A673 (cell line): ENCODE measurements around the gene SRRM3. TPM values are rescaled to one million over a fixed set of nuclear protein-coding genes. Genes with fewer than 3 reads are reported as not detected.
"Not testable (repeated sequence)": the region's sequence is repeated elsewhere in the genome, so short reads cannot be mapped to it uniquely, and the experiment has no call there.

Experiments used
- BruUV-seq: library from RNA; stranded (reverse); fragments of 400-500 nt; replicated peaks from 2 replicates; lab custom pipeline; 2021; lab: Mats Ljungman, UMichigan
- CTCF ChIA-PET: fragments of 300-600 bp; sonication (Branson Sonifier 250); formaldehyde crosslinking; loops from one replicate; lab custom pipeline; 2022; ENCODE audit warnings: antibody characterized with exemption; lab: Charles Lee
- POLR2A ChIA-PET: fragments of 300-600 bp; sonication (Branson Sonifier 250); formaldehyde crosslinking; loops from one replicate; lab custom pipeline; 2022; ENCODE audit warnings: antibody characterized with exemption; ENCODE audit not compliant: low non-redundant PET; lab: Charles Lee
- DNase-seq: peaks from one replicate; pipeline ENCODE4 v3.0.0-alpha.2; 2015; ENCODE audit warnings: low spot score
- H3K27ac ChIP-seq: fragments of 200-600 bp; sonication (generic); 2 replicates; pipeline ENCODE4 v1.5.1; 2016; ENCODE audit warnings: mixed run types, low read depth, mild to moderate bottlenecking, mixed read lengths, antibody characterized with exemption, low read length; ENCODE audit not compliant: poor library complexity, severe bottlenecking
- H3K27me3 ChIP-seq: fragments of 200-600 bp; sonication (generic); replicated peaks from 2 replicates; pipeline ENCODE4 v1.6.1; 2017; ENCODE audit warnings: mixed run types, low read depth, mild to moderate bottlenecking, mixed read lengths, antibody characterized with exemption, low read length; ENCODE audit not compliant: insufficient read depth, poor library complexity
- H3K36me3 ChIP-seq: fragments of 200-600 bp; sonication (generic); 2 replicates; pipeline ENCODE4 v1.6.1; 2016; ENCODE audit warnings: mixed run types, mild to moderate bottlenecking, mixed read lengths, antibody characterized with exemption, low read length; ENCODE audit not compliant: insufficient read depth, poor library complexity, severe bottlenecking
- H3K4me1 ChIP-seq: fragments of 200-600 bp; sonication (generic); 2 replicates; pipeline ENCODE4 v1.6.1; 2017; ENCODE audit warnings: mixed run types, mild to moderate bottlenecking, mixed read lengths, antibody characterized with exemption, low read length; ENCODE audit not compliant: insufficient read depth, poor library complexity, severe bottlenecking
- H3K4me3 ChIP-seq: fragments of 200-600 bp; sonication (generic); 2 replicates; pipeline ENCODE4 v1.5.1; 2016; ENCODE audit warnings: low read depth, mixed run types, mild to moderate bottlenecking, mixed read lengths, low read length; ENCODE audit not compliant: poor library complexity, severe bottlenecking
- H3K9me3 ChIP-seq: fragments of 200-600 bp; sonication (generic); 2 replicates; pipeline ENCODE4 v1.6.1; 2016; ENCODE audit warnings: mixed run types, low read depth, mild to moderate bottlenecking, mixed read lengths, antibody characterized with exemption, low read length; ENCODE audit not compliant: poor library complexity, severe bottlenecking
- CTCF ChIP-seq: fragments of 300-800, 200-600 bp; sonication (generic); conservative IDR thresholded peaks from 2 replicates; pipeline ENCODE4 v1.5.1; 2017; ENCODE audit warnings: low read depth, mild to moderate bottlenecking, antibody characterized with exemption, low read length, moderate library complexity, mixed read lengths
- EZH2 ChIP-seq: fragments of 200-600 bp; sonication (generic); IDR thresholded peaks from 2 replicates; pipeline ENCODE4 v1.6.1; 2017; ENCODE audit warnings: borderline replicate concordance, low read depth, mild to moderate bottlenecking, mixed read lengths, antibody characterized with exemption, low read length; ENCODE audit not compliant: poor library complexity, severe bottlenecking
- intact Hi-C: fragments of 100-400 bp; cut with micrococcal nuclease; formaldehyde crosslinking; loops from one replicate; pipeline ENCODE4 v1.10.0; 2022; ENCODE audit not compliant: unreplicated experiment
- total RNA-seq: library from RNA; stranded (reverse); gene quantifications from 2 replicates; pipeline ENCODE4 v1.2.3, GENCODE V29; 2021

Gene SRRM3
- total RNA-seq, 1 experiment from 2014 or later: 1.8 TPM

GRCh38 chr7:76285604-76286374, 84.1 kb downstream of the SRRM3 start:
- no peaks in the 10 kb centered on the region for H3K9me3 ChIP-seq
- ChIA-PET CTCF (no interaction called here), POLR2A (no interaction called here)
- H3K36me3 ChIP-seq: no peaks in the 10 kb centered on the region
- H3K27ac ChIP-seq: no peak overlapping the region
- H3K4me1 ChIP-seq: no peaks in the 10 kb centered on the region
- H3K27me3 ChIP-seq: peaks cover 12% of the 10 kb centered on the region
- no TSS peak for BruUV-seq
- no peak for DNase-seq
- no peak for TF ChIP-seq CTCF
- TF ChIP-seq EZH2: no peak
- no peak overlapping the region for H3K4me3 ChIP-seq
- intact Hi-C loops: no loop called here

DNA sequence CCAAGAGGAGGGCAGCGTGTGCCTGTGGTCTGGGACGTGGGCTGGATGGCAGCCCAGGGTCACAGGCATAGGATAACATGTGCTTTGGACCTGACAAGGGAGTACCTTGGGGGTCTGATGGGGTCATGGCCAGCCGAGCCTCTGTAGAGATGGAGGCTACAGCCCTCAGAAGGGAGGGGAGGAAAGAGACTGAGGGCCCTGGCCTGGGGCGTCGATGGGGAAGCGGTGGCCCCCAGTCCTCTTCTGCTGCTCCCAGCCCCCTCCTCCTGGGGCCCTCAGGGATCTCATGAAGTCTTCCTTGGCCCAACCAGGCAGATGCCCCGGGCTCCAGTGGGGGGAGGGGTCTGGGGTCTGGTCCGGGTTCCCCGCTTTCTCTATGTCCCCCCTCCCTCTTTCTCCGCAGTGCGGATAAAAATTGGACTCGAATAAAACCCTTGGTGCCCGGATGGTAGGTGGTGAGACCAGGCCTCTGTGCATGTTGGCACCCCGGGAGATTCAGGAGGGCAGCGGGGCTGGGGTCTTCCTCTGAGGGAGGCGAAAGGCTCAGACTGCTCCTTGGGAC, 85.2 kb downstream of the SRRM3 start:
- intact Hi-C loops: no loop called here
- H3K36me3 ChIP-seq: no peaks in the 10 kb centered on the region
- no peak overlapping the region for H3K27ac ChIP-seq
- no peak for DNase-seq
- H3K9me3 ChIP-seq: no peaks in the 10 kb centered on the region
- H3K4me1 ChIP-seq: peaks cover 11% of the 10 kb centered on the region
- POLR2A ChIA-PET: no interaction called here
- TF ChIP-seq EZH2 (no peak), CTCF (no peak)
- no TSS peak for BruUV-seq
- CTCF ChIA-PET: no interaction called here
- peaks cover 4% of the 10 kb centered on the region for H3K27me3 ChIP-seq
- no peak overlapping the region for H3K4me3 ChIP-seq

- peaks cover 29% of the 10 kb centered on the region for H3K4me1 ChIP-seq
- DNase-seq, H3K36me3 ChIP-seq, H3K9me3 ChIP-seq, H3K4me3 ChIP-seq, POLR2A ChIA-PET, H3K27me3 ChIP-seq, BruUV-seq: not testable (repeated sequence)
- CTCF ChIA-PET: interaction anchor here (0.9 to 1.9 kb wide), 4 partner anchors 9 to 113 kb away, joined by 3 to 12 read pairs (median 6); no protein-coding TSS in a partner anchor
- intact Hi-C loops: loop anchor here (1.0 kb wide), 1 partner anchor 23 kb away; no protein-coding TSS in a partner anchor
- peak overlapping the region; percentile 82 for H3K27ac ChIP-seq
These were observed 89.2 kb downstream of the SRRM3 start for GRCh38 chr7:76290847-76291350.
